ENCODE results near the gene SLC28A1.

SLC28A1 gene

GRCh38 chr15:84981054-84981710 lies 96.7 kb downstream of the SLC28A1 start:
- peak overlapping the region; percentile 77 for H3K4me3 ChIP-seq (ENCODE audit: low read depth, low read length)
- TF ChIP-seq CTCF (IDR thresholded peaks at IDR 0.05; ENCODE audit: low read depth, low read length): no peak
- peak overlapping the region; percentile 88 for H3K27ac ChIP-seq
- H3K9me3 ChIP-seq (ENCODE audit: severe bottlenecking): no peaks in the 10 kb centered on the region
- peak; percentile 94 for DNase-seq
- no peaks in the 10 kb centered on the region for H3K27me3 ChIP-seq (ENCODE audit: insufficient read depth, low read depth, severe bottlenecking)
- H3K36me3 ChIP-seq: no peaks in the 10 kb centered on the region

- H3K9me3 ChIP-seq (ENCODE audit: severe bottlenecking): no peaks in the 10 kb centered on the region
- no peaks in the 10 kb centered on the region for H3K27me3 ChIP-seq (ENCODE audit: insufficient read depth, low read depth, severe bottlenecking)
- no peak for TF ChIP-seq CTCF (IDR thresholded peaks at IDR 0.05; ENCODE audit: low read depth, low read length)
- DNase-seq: peak; percentile 48
- peak within 1 kb of the TSS; percentile 88 for H3K27ac ChIP-seq
- no peaks in the 10 kb centered on the region for H3K36me3 ChIP-seq
- peak within 1 kb of the TSS; percentile 77 for H3K4me3 ChIP-seq (ENCODE audit: low read depth, low read length)
Observed at GRCh38 chr15:84981711-84982300, 97.3 kb downstream of the SLC28A1 start, which contains the start of gene PDE8A. Gene PDE8A (plus strand): TSS chr15:84981856. CDS start chr15:84982163, 307 bp downstream.

DNA sequence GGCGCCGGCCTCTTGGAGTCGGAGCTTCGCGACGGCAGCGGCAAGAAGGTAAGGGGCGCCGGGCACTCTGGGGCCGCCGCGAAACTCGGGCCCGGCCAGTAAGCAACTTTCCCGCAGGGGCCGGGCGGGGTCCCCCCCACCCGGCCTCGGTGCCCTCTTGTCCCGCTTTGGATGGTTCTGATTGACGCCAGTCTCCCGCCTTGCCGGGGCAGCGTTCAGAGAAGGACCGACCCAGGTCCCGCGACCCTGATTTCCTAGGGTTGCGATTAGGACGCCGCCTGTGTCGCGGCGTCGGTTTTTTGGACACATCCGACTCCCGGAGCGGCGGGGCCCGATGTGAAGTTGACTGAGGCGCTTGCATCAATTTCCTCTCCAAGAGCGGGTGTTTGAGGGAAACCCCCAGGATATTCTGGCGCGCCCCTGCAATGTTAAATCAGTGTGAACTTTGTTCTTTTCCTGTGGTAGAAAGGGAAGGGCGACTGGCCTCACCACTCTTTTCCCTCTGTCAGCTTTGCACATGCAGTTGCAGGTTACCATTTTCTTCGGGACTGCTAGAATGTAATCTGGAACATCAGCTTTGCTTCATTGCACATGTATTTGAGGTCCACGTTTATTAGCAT lies 97.9 kb downstream of the SLC28A1 start:
- Histone ChIP-seq H3K27ac (no peak overlapping the region), H3K27me3 (ENCODE audit: insufficient read depth, low read depth, severe bottlenecking) (no peaks in the 10 kb centered on the region), H3K36me3 (no peaks in the 10 kb centered on the region), H3K4me3 (ENCODE audit: low read depth, low read length) (peak overlapping the region; percentile 77), H3K9me3 (ENCODE audit: severe bottlenecking) (no peaks in the 10 kb centered on the region)
- no peak for TF ChIP-seq CTCF (IDR thresholded peaks at IDR 0.05; ENCODE audit: low read depth, low read length)
- no peak for DNase-seq

DNA sequence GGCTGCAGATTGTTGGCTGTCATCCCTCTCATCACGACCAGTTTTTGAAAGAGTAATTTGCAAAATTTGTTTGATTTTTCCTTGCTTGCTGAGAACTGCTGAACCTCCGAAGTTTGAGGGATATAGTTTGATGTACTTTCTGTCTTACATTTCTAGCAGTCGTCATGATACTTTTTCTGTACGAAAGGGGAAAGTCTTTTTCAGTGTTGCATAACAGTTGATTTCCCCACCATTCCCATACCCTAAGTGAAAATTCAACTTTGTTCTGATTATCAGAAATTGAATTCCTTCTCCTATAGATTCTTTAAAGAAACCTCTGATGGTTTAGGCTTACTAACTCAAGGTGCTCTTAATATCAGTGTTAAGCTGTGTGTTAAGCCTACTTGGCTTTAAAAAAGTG lies 98.8 kb downstream of the SLC28A1 start:
- Histone ChIP-seq H3K27ac (no peak overlapping the region), H3K9me3 (ENCODE audit: severe bottlenecking) (no peaks in the 10 kb centered on the region), H3K27me3 (ENCODE audit: insufficient read depth, low read depth, severe bottlenecking) (no peaks in the 10 kb centered on the region), H3K4me3 (ENCODE audit: low read depth, low read length) (no peak overlapping the region), H3K36me3 (no peaks in the 10 kb centered on the region)
- no peak for DNase-seq
- TF ChIP-seq CTCF (IDR thresholded peaks at IDR 0.05; ENCODE audit: low read depth, low read length): no peak

DNA sequence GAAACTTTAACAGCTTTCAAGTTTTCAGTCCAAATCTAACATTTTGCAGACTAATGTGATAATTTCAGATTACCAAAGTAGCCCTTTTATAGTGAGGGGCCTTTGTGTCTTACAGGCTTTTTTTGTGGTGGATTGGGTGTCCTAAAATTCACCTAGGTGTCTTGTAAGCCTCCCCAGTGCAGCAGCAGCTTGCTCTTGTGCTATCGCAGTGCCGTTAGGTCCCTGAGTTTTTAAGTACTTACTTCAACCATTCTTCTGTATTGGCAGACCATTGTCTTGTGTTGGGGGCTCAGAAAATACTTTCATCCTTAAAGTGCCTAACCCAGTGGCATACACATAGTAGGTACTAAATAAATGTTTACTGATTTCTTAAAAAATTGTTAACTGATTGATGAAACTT lies 99.2 kb downstream of the SLC28A1 start:
- Histone ChIP-seq H3K4me3 (ENCODE audit: low read depth, low read length) (no peak overlapping the region), H3K27ac (no peak overlapping the region), H3K36me3 (no peaks in the 10 kb centered on the region), H3K27me3 (ENCODE audit: insufficient read depth, low read depth, severe bottlenecking) (no peaks in the 10 kb centered on the region), H3K9me3 (ENCODE audit: severe bottlenecking) (no peaks in the 10 kb centered on the region)
- no peak for DNase-seq
- no peak for TF ChIP-seq CTCF (IDR thresholded peaks at IDR 0.05; ENCODE audit: low read depth, low read length)
